ENCODE measurements around the gene UTP25.
"Not testable (repeated sequence)": the region's sequence is repeated elsewhere in the genome, so short reads cannot be mapped to it uniquely, and the experiment has no call there.

UTP25 gene

GRCh38 chr1:209900734-209901133 is 73.0 kb downstream of the UTP25 start:
- DNase-seq: no peak

GRCh38 chr1:209901211-209901610 is 73.4 kb downstream of the UTP25 start:
- DNase-seq: no peak

GRCh38 chr1:209904774-209905173 is 77.0 kb downstream of the UTP25 start:
- DNase-seq: not testable (repeated sequence)
